HTERT RPE-1 (cell line): Measurements from ENCODE around the gene TXNRD3.

Source experiments
- in situ Hi-C: fragments of 300-500 bp; cut with MboI; formaldehyde crosslinking; loops from 4 replicates; pipeline ENCODE4 v1.14.3; 2020; ENCODE audit warnings: low sequenced_read_pairs

The TXNRD3 gene

DNA sequence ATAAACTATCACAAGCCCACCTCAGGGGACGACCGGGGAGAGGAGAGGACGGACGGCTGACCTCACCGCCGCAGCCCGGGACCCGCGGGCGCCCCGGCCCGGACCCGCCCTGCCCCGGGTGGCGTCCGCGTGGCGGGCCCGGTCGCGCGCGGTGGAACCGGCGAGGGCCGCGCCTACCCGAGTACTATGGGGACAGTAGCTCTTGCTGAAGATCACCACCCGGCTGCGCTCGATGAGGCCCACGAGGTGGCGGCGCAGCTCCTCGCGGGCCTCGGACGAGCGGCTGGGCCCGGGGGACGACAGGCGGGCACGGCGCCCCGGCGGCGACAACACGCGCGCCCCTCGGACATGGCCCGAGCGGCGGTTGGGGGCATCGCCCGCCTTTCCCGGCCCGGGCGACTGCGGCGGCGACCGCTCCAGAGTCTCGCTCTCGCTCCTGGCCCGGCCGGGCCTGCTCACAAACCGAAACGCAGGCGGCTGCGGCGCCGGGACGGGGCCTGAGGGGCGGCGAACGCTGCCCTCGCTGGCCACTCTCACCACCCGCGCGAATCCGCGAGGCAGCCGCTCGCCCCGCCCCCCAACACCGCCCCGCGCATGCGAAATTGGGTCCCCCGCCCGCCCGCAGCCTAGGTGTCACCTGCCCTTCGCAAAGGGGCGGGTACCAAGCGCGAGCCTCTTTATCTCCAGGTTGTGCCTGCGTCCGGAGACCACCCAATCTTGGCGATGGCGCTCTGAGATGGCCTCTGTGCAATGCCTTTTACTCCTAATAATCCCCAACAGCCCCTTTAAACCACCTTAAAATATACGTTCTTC is at the start of gene TXNRD3:
Gene TXNRD3 (minus strand): TSS at position 554 of the 813 bp plus-strand sequence.
- in situ Hi-C loops: no loop called here

DNA sequence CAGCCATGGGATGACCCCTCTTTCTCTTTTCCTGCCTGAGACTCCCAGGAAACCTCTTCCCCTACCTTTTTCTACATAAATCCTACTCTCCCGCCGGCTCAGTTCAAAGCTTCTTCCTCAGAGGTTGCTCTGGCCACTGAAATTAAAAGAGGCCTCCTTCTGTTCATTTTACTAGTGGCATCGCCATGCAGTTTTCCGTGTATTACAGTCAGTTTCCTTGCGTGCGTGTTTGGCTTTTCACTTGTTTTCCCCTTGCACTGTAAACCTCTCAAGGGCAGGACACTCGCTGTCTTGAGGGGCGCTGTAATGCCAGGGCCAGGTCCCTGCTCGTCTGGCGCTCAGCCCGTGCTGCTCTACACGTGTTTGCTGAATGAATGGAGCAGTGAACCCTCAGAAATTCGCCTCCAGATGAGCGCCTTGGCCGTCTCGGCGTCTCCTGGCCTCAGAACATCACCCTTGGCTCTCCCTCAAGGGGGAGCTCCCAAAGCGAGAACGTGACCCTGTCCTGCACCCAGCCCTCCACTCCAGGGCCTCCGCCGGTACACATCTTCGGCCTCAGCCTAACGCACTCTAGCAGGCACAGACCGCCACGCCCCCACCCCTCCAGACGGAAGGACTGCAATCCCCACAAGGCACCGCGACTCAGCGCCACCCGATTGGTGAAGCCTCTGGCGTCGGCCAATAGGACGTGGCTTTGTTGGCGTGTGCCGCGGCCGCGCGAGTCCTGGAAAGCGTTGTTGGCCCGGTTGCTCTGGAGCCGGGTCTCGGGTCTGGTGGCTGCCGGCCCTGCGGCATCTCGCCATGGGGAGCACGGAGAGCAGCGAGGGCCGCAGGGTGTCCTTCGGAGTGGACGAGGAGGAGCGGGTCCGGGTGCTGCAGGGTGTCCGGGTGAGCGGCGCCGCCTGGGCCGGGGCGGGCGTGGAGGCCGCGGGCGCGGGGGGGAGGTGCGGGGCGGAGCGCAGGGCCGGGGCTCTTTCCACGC is 48.9 kb upstream of the TXNRD3 start, which contains the start of gene CHCHD6:
Gene CHCHD6 (plus strand): TSS at position 729 of the 982 bp plus-strand sequence. CDS start 73 bp downstream, at position 802.
- in situ Hi-C loops: no loop called here

DNA sequence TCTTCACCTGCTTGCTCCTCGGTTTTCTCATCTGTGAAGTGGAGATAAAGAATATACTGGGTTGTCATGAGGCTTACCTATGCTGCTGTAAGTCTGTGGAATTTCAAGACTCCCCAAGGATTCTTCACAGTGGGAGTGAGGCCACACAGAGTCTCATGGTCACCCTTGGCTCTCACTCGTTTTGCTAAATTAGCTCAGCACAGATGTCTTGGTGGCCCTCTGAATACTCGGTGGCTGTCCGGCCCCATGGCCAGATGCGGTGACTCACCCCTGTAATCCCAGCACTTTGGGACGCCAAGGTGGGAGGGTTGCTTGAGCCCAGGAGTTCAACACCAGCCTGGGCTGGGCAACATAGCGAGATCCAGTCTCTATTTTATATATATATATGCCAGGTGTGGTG is 44.1 kb upstream of the TXNRD3 start:
- in situ Hi-C loops: no loop called here

DNA sequence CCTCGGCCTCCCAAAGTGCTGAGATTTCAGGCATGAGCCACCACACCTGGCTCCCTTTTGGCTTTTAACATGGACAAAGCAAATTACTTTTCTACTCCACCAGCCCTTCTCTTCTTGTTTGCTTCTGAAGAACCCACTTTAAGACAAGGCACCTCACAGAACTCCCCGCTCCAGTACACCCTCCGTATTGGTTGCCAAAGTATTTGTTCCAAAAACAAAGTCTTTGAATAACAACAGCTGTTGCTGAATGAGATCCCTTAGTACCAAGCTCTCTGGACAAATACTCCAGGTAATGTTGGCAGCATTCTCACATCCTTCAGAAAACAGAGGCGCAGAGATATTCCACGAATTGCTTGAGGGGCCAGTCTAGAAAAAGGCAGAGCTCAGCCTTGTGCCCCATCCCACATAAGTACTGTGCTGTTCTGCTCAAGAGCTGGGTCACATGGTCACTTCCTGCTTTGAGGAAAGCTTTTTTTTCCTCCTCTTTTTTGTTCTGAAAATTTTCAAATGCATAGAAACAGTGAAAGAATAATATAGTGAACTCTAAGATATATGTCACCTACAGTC is 41.9 kb upstream of the TXNRD3 start:
- in situ Hi-C loops: no loop called here

DNA sequence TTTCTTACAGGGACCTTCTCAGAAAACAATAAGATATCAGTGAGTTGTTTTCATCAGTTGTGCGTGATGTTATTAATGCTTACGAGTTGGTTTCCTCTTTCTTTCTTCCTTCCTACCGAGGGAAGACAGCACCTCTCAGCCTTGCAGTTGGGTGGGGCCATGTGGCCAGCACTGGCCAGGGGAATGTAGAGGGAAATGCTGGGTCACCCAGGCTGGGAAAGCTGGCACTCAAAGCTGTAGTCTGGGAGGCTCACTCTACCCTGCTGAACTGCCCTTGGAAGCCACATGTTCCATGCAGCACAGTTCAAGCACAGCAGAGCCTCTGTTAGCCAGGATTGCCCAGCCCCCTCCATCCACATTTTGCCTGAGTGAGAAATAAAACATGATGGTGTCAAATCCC is 39.0 kb upstream of the TXNRD3 start:
- in situ Hi-C loops: no loop called here

DNA sequence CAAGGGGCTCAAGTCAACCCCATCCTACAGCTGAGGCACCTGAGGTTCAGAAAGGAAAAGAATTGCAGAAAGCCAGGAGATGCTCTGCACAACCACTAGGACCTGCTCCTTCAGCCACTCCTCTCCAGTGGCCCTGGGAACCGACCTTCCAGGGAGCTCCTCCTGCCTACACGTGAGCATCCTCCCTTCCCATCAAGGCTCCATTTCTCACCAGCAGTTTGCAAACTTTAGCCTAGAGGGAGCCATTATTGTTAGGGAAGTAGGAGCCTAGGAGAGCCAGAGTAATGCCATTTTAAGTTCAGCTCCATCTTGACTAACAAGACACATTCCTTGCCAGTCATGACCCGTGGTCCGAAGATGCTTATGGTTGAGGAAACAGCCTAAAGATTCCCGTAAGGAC is 37.9 kb upstream of the TXNRD3 start:
- in situ Hi-C loops: no loop called here

- in situ Hi-C loops: no loop called here
Observed at GRCh38 chr3:126691765-126692164, 36.8 kb upstream of the TXNRD3 start.

DNA sequence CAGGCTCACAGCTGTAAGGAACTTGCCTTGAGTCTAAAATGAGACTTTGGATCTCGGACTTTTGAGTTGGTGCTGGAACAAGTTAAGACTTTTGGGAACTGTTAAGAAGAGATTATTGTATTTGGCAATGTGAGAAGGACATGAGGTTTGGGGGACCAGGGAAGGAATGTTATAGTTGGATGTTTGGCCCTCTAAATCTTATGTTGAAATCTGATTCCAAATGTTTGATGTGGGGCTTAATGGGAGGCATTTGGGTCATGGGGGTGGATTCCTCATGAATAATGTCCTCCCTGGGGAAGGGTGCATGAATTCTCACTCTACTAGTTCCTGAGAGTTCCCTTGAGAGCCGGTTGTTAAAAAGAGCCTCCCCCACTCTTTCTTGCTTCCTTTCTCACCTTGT is 30.6 kb upstream of the TXNRD3 start:
- in situ Hi-C loops: no loop called here

DNA sequence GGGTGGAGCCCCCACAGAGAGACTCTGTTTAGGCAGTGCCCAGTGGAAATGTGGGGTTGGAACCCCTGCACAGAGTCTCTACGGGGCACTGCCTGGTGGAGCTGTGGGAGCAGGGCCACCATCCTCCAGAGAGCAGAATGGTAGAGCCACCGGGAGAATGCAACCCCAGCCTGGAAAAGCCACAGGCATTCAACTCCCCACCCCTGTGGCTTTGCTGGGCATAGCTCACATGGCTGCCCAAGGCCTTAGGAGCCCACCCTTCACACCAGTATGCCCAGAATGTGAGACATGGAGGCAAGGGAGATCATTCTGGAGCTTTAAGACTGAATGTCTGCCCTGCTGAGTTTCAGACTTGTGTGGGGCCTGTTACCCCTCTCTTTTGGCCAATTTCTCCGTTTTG is 30.1 kb upstream of the TXNRD3 start:
- in situ Hi-C loops: no loop called here

GRCh38 chr3:126684218-126684751 is 29.4 kb upstream of the TXNRD3 start:
- in situ Hi-C loops: no loop called here

GRCh38 chr3:126683069-126683468 is 28.1 kb upstream of the TXNRD3 start:
- in situ Hi-C loops: no loop called here

DNA sequence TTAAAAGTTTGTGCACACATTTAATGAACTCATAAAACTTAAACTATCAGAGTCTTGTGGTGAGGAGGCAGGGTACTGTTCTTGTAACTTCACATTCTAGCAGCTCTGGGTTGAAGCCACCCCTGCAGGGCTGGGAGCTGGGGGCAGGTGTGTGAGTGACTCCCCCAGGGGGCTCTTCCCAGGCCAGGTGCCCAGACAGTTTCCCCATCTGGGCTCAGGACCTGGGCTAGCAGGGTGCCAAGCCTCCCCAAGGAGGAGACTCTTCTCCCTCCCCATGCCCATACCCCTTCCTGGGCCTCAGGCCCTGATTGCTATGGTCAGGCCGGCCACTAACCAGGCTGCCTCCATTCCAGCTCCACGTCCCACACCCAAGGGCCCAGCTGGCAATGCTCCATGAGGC is 27.1 kb upstream of the TXNRD3 start:
- in situ Hi-C loops: no loop called here

- in situ Hi-C loops: no loop called here
Observed at GRCh38 chr3:126680667-126681055, 25.7 kb upstream of the TXNRD3 start.

- in situ Hi-C loops: no loop called here
Observed at GRCh38 chr3:126679831-126680666, 25.1 kb upstream of the TXNRD3 start.

- in situ Hi-C loops: no loop called here
Observed at GRCh38 chr3:126679318-126679751, 24.4 kb upstream of the TXNRD3 start.

GRCh38 chr3:126678693-126679317 is 23.9 kb upstream of the TXNRD3 start:
- in situ Hi-C loops: no loop called here

GRCh38 chr3:126677862-126678503 is 23.1 kb upstream of the TXNRD3 start:
- in situ Hi-C loops: no loop called here

DNA sequence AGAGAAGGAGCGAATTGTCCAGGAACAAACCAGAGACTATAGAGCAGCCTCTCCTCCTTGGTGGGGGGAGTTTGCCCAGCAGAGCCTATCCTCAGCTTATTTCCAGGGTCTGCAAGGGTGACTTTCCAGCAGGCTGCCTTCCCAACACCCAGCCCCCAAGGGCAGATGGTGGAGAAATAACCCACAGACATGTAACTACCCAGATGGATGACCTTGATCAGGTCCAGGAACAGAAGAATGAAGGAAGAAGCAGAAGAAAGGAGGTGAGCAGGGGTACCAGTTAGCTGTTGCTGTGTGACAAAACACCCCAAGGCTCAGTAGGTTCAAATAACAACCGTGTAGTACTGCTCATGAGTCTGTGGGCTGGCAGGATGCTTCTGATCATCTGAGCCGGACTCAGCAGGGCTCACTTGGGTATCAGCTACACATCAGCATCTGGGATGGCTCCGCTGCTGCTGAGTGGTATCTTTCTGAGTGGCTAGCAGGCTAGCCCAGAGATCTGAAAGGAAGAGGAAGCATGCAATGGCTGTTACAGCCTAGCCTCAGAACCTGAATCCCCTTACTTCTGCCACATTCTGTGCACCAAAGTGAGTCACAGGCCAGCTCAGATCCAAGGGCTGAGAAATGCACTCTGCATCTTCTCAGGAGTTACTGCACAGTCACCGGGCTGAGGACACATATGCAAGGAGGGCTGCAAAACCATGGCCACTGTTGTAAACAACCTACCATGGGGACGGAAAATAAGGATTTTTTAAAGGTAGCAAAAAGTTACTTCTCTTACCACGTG is 22.2 kb upstream of the TXNRD3 start:
- in situ Hi-C loops: no loop called here
